HG02678 (cell line): ENCODE data around the gene PSMB5.

Experiments
- ATAC-seq: cut with Tn5 transposase; IDR thresholded peaks from one replicate; pipeline ENCODE4 v1.9.1; 2021; ENCODE audit warnings: mild to moderate bottlenecking, moderate library complexity; ENCODE audit not compliant: unreplicated experiment

Gene PSMB5

GRCh38 chr14:23045419-23046357 lies 11.0 kb upstream of the PSMB5 start:
- no peak for ATAC-seq

- ATAC-seq, result no peak
These were observed 10.1 kb upstream of the PSMB5 start for GRCh38 chr14:23044840-23045239.

- ATAC-seq, result no peak
These were observed 9.1 kb upstream of the PSMB5 start for GRCh38 chr14:23043754-23044153.

GRCh38 chr14:23043145-23043544 lies 8.4 kb upstream of the PSMB5 start:
- no peak for ATAC-seq

- no peak for ATAC-seq
These were observed 7.7 kb upstream of the PSMB5 start, which contains the start of gene PSMB11 for GRCh38 chr14:23042162-23042965. PSMB11 (plus strand) TSS chr14:23042212; CDS start chr14:23042226, 14 bp downstream.

- ATAC-seq, result no peak
These were observed 7.0 kb upstream of the PSMB5 start for GRCh38 chr14:23041729-23042128.

- ATAC-seq, result no peak
These were observed 5.4 kb upstream of the PSMB5 start for GRCh38 chr14:23040100-23040499.

GRCh38 chr14:23035303-23036144 lies 824 bp upstream of the PSMB5 start:
- no peak for ATAC-seq

GRCh38 chr14:23033801-23034497 lies 751 bp downstream of the PSMB5 start:
- peak; percentile 6 for ATAC-seq

- ATAC-seq, result no peak
These were observed 1.4 kb downstream of the PSMB5 start for GRCh38 chr14:23033251-23033727.

- no peak for ATAC-seq
These were observed 3.8 kb downstream of the PSMB5 start for GRCh38 chr14:23030936-23031335.

- no peak for ATAC-seq
These were observed 5.9 kb downstream of the PSMB5 start for GRCh38 chr14:23028799-23029198.

- ATAC-seq, result no peak
These were observed 9.4 kb downstream of the PSMB5 start for GRCh38 chr14:23025151-23025814.

GRCh38 chr14:23024612-23025075 lies 10.1 kb downstream of the PSMB5 start:
- no peak for ATAC-seq

GRCh38 chr14:23023795-23024152 lies 10.9 kb downstream of the PSMB5 start:
- ATAC-seq, result no peak

GRCh38 chr14:23023022-23023794 lies 11.5 kb downstream of the PSMB5 start:
- ATAC-seq, result no peak

GRCh38 chr14:23021889-23022442 lies 12.7 kb downstream of the PSMB5 start:
- no peak for ATAC-seq

GRCh38 chr14:23021434-23021833 lies 13.3 kb downstream of the PSMB5 start:
- no peak for ATAC-seq
